Endothelial cell of umbilical vein (primary cell): ENCODE measurements around the gene ADAMTS19. TPM values are rescaled to one million over a fixed set of nuclear protein-coding genes. Genes with fewer than 3 reads are reported as not detected.

ENCODE experiments used
- BruUV-seq: library from RNA; stranded (reverse); fragments of 400-500 nt; replicated peaks from 2 replicates; lab custom pipeline; 2021; lab: Mats Ljungman, UMichigan
- CTCF ChIA-PET: fragments of 300-600, 350-600 bp; sonication (Branson Sonifier 250); formaldehyde crosslinking; loops from one replicate; lab custom pipeline; 2021; ENCODE audit warnings: antibody characterized with exemption, inconsistent platforms; lab: Charles Lee
- POLR2A ChIA-PET: fragments of 300-600, 350-600 bp; sonication (Branson Sonifier 250); formaldehyde crosslinking; loops from one replicate; lab custom pipeline; 2021; ENCODE audit warnings: antibody characterized with exemption, inconsistent platforms; lab: Charles Lee
- DNase-seq: peaks from one replicate; pipeline ENCODE4 v3.0.0-alpha.2; 2011; ENCODE audit warnings: low read depth, low spot score
- FAIRE-seq: peaks from 2 replicates; lab custom pipeline; 2011; peaks lifted over from hg19 to GRCh38; lab: Jason Lieb, UNC
- H2AFZ ChIP-seq: 2 replicates; pipeline ENCODE4 v1.6.0; 2012; ENCODE audit warnings: low read depth, low read length, control low read depth, inconsistent platforms
- H3K27ac ChIP-seq: 2 replicates; pipeline ENCODE4 v1.5.1; 2011; ENCODE audit warnings: low read depth, mild to moderate bottlenecking, control low read depth, low read length, moderate library complexity; ENCODE audit not compliant: insufficient read depth
- H3K27me3 ChIP-seq, 2 experiments: 2 replicates each; pipeline versions ENCODE4 v1.6.0 to v1.6.1; 2011; ENCODE audit warnings: low read length in 2 of 2, mixed read lengths in 1 of 2; ENCODE audit not compliant: control insufficient read depth in 2 of 2, insufficient read depth in 2 of 2
- H3K36me3 ChIP-seq, 2 experiments: 2 replicates in 1 of 2; 3 replicates in 1 of 2; pipeline ENCODE4 v1.5.1; 2011; ENCODE audit warnings: low read length in 2 of 2, mild to moderate bottlenecking in 1 of 2, moderate library complexity in 1 of 2; ENCODE audit not compliant: control insufficient read depth in 2 of 2, insufficient read depth in 2 of 2; ENCODE audit errors: extremely low read depth in 1 of 2
- H3K4me1 ChIP-seq: 3 replicates; pipeline ENCODE4 v1.5.1; 2011; ENCODE audit warnings: mild to moderate bottlenecking, low read length; ENCODE audit not compliant: control insufficient read depth, insufficient read depth; ENCODE audit errors: extremely low read depth
- H3K4me2 ChIP-seq: 2 replicates; pipeline ENCODE4 v1.6.1; 2011; ENCODE audit warnings: low read length, control low read depth, mixed read lengths; ENCODE audit not compliant: insufficient read depth
- H3K4me3 ChIP-seq, 3 experiments: fragments of 200-600 bp in 1 of 3; sonication (generic), shearing (Covaris generic) in 1 of 3; replicated peaks in 1 of 3; 2 replicates each; pipeline ENCODE4 v1.5.1; 2011 to 2016; ENCODE audit warnings: control low read depth in 3 of 3, low read length in 3 of 3, mild to moderate bottlenecking in 2 of 3, inconsistent platforms in 1 of 3, low read depth in 1 of 3, moderate library complexity in 1 of 3; ENCODE audit not compliant: insufficient read depth in 1 of 3
- H3K79me2 ChIP-seq: 2 replicates; pipeline ENCODE4 v1.6.0; 2012; ENCODE audit warnings: low read length, inconsistent platforms; ENCODE audit not compliant: control insufficient read depth, insufficient read depth
- H3K9ac ChIP-seq: replicated peaks from 2 replicates; pipeline ENCODE3; 2011; ENCODE audit warnings: low read length, control low read depth; ENCODE audit not compliant: insufficient read depth; ENCODE audit errors: extremely low read depth
- H3K9me1 ChIP-seq: replicated peaks from 3 replicates; pipeline ENCODE4 v1.6.0; 2011; ENCODE audit warnings: mild to moderate bottlenecking, low read length; ENCODE audit not compliant: control insufficient read depth, insufficient read depth; ENCODE audit errors: extremely low read depth
- H3K9me3 ChIP-seq: replicated peaks from 2 replicates; pipeline ENCODE4 v1.5.1; 2012; ENCODE audit warnings: low read length, inconsistent platforms; ENCODE audit not compliant: control insufficient read depth, insufficient read depth
- H4K20me1 ChIP-seq: replicated peaks from 2 replicates; pipeline ENCODE3; 2011; ENCODE audit warnings: mild to moderate bottlenecking, low read length; ENCODE audit not compliant: control insufficient read depth, insufficient read depth; ENCODE audit errors: extremely low read depth
- CTCF ChIP-seq, 2 donors: IDR thresholded peaks; 1 replicate in 1 of 2; 2 replicates in 1 of 2; pipeline ENCODE4 v1.5.1; 2011; ENCODE audit warnings: low read length in 2 of 2, mild to moderate bottlenecking in 2 of 2, moderate library complexity in 2 of 2, control low read depth in 1 of 2, inconsistent platforms in 1 of 2, low read depth in 1 of 2; ENCODE audit not compliant: insufficient read depth in 1 of 2; ENCODE audit errors: extremely low read depth in 1 of 2
- EZH2 ChIP-seq: IDR thresholded peaks from 2 replicates; pipeline ENCODE4 v1.6.1; 2012; ENCODE audit warnings: borderline replicate concordance, low read depth, mild to moderate bottlenecking, moderate library complexity, low read length, inconsistent platforms; ENCODE audit not compliant: severe bottlenecking
- FOS ChIP-seq: IDR thresholded peaks from 2 replicates; pipeline ENCODE4 v1.6.1; 2011; ENCODE audit warnings: mild to moderate bottlenecking, low read length, moderate library complexity, borderline replicate concordance; ENCODE audit not compliant: insufficient read depth
- GATA2 ChIP-seq: IDR thresholded peaks from 2 replicates; pipeline ENCODE4 v1.7.0; 2011; ENCODE audit warnings: low read depth, mild to moderate bottlenecking, moderate library complexity, mixed read lengths, low read length; ENCODE audit not compliant: insufficient read length, insufficient read depth
- JUN ChIP-seq: IDR thresholded peaks from 2 replicates; pipeline ENCODE4 v1.6.1; 2011; ENCODE audit warnings: borderline replicate concordance, low read depth; ENCODE audit not compliant: insufficient read length, insufficient read depth
- MYC ChIP-seq: IDR thresholded peaks from one replicate; pipeline ENCODE4 v1.6.1; 2011; ENCODE audit warnings: mild to moderate bottlenecking, low read depth, low read length
- POLR2A ChIP-seq: IDR thresholded peaks from 2 replicates; pipeline ENCODE4 v1.6.1; 2012; ENCODE audit warnings: low read depth, mild to moderate bottlenecking, control low read depth, low read length
- POLR2AphosphoS5 ChIP-seq: IDR thresholded peaks from 2 replicates; pipeline ENCODE4 v1.6.1; 2012; ENCODE audit warnings: low read depth, mild to moderate bottlenecking, control low read depth, low read length, moderate library complexity; ENCODE audit not compliant: insufficient read depth
- dilution Hi-C: fragments of 300-500 bp; cut with MboI; formaldehyde crosslinking; loops from one replicate; pipeline ENCODE4 v1.15.0; 2019; ENCODE audit warnings: low sequenced_read_pairs; ENCODE audit not compliant: extremely low pct_ligation_motif_present
- intact Hi-C: fragments of 100-400 bp; cut with micrococcal nuclease; formaldehyde crosslinking; loops from one replicate; pipeline ENCODE4 v1.10.0; 2022
- polyA plus RNA-seq, 4 experiments: library from polyadenylated mRNA; depleted of rRNA in 3 of 4; stranded (reverse) in 3 of 4; unstranded in 1 of 4; fragments of >200 nt; gene quantifications; 2 replicates each; pipeline versions ENCODE4 v1.2.1 to v1.2.3, GENCODE V29; 2011 to 2012; ENCODE audit warnings: missing spikeins in 1 of 4
- total RNA-seq: library from RNA; stranded (reverse); gene quantifications from 2 replicates; pipeline ENCODE4 v1.2.3, GENCODE V29; 2021

Gene ADAMTS19
- total and polyA plus RNA-seq, 2 donors (not counting 3 experiments of a cell fraction or from before 2014, with no cell fraction given): not detected

GRCh38 chr5:129781594-129781993, 321.5 kb downstream of the ADAMTS19 start:
- Histone ChIP-seq H2AFZ (no peak overlapping the region), H3K36me3 (no peaks in the 10 kb centered on the region), H3K9me3 (no peaks in the 10 kb centered on the region), H3K79me2 (no peaks in the 10 kb centered on the region), H3K9ac (no peak overlapping the region), H3K9me1 (no peaks in the 10 kb centered on the region), H3K27ac (no peak overlapping the region), H3K4me2 (no peak overlapping the region), H3K4me1 (no peaks in the 10 kb centered on the region), H3K27me3 (no peaks in the 10 kb centered on the region), H3K4me3 (no peak overlapping the region), H4K20me1 (no peaks in the 10 kb centered on the region)
- CTCF ChIA-PET: interaction anchor here (0.8 to 1.3 kb wide), 2 partner anchors 10 to 360 kb away, joined by 3 to 4 read pairs; no protein-coding TSS in a partner anchor
- no peak for TF ChIP-seq MYC
- no peak for TF ChIP-seq FOS
- TF ChIP-seq POLR2A: no peak
- no peak for TF ChIP-seq EZH2
- TF ChIP-seq CTCF (IDR thresholded peaks at IDR 0.05; ENCODE audit: extremely low read depth in 1 of 2, insufficient read depth in 1 of 2, low read depth in 1 of 2, low read length in 2 of 2): no peak
- TF ChIP-seq JUN: no peak
- no peak for TF ChIP-seq POLR2AphosphoS5
- TF ChIP-seq GATA2: no peak
- DNase-seq: no peak
- intact Hi-C loops: no loop called here
- BruUV-seq: no TSS peak
- FAIRE-seq: no peak
- POLR2A ChIA-PET: no interaction called here
- dilution Hi-C loops: no loop called here
